GM06990 (cell line): ENCODE data around the gene CSAD.

ENCODE experiments used
- DNase-seq: peaks from one replicate; pipeline ENCODE4 v3.0.0-alpha.2; 2011; ENCODE audit not compliant: insufficient read length; ENCODE audit errors: extremely low read depth
- H3K27me3 ChIP-seq: replicated peaks from 2 replicates; pipeline ENCODE4 v1.6.0; 2011; ENCODE audit warnings: low read length; ENCODE audit not compliant: control insufficient read depth, insufficient read depth
- H3K36me3 ChIP-seq: 2 replicates; pipeline ENCODE4 v1.5.1; 2011; ENCODE audit warnings: low read length; ENCODE audit not compliant: control insufficient read depth, insufficient read depth
- H3K4me3 ChIP-seq: replicated peaks from 2 replicates; pipeline ENCODE4 v1.5.1; 2011; ENCODE audit warnings: low read depth, mild to moderate bottlenecking, control low read depth, low read length
- TF ChIP-seq, protein P1 (sequence below): IDR thresholded peaks from 2 replicates; pipeline ENCODE4 v1.5.1; 2011; ENCODE audit warnings: low read length, control low read depth, mild to moderate bottlenecking, inconsistent platforms; ENCODE audit not compliant: insufficient read depth, poor library complexity, severe bottlenecking

Gene CSAD

DNA sequence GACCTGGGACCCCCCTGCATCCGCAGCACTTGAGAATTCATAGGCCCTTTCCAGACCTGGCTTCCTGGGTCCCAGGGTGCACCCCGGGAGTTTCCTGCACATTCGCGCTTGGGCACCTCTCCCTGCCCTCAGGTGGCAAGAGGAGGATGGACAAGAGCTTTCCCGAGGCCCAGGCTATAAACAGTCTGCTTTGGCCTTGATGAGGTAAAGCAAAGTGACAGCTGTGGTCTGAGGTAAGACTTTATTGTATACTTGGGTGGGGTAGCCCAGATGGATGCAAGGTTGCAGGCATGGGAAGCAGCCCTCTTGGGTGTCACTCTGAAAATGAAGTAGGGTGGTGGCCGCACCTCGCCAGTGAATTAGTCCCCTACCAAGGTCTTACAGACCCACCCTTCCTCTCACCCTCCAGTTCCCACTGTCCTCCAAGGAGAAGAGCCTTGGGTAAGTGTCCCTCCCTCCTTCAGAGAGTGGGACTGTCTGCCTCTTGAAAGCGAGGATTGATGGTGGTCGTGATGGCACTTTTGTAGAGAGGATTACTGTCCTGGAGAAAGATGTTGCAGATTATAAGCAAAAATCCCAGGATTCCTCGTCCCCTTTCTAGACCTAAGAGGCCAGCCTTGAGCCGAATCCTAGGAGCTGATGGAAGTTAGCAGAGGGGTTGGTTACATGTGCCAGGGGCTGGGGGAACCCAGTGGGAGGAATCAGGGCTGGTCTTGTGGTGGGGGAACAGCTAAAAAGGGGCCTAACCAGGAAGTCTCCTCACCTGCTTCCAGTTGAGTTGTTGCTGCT is 10.6 kb upstream of the CSAD start:
- TF ChIP-seq, protein P1, sequence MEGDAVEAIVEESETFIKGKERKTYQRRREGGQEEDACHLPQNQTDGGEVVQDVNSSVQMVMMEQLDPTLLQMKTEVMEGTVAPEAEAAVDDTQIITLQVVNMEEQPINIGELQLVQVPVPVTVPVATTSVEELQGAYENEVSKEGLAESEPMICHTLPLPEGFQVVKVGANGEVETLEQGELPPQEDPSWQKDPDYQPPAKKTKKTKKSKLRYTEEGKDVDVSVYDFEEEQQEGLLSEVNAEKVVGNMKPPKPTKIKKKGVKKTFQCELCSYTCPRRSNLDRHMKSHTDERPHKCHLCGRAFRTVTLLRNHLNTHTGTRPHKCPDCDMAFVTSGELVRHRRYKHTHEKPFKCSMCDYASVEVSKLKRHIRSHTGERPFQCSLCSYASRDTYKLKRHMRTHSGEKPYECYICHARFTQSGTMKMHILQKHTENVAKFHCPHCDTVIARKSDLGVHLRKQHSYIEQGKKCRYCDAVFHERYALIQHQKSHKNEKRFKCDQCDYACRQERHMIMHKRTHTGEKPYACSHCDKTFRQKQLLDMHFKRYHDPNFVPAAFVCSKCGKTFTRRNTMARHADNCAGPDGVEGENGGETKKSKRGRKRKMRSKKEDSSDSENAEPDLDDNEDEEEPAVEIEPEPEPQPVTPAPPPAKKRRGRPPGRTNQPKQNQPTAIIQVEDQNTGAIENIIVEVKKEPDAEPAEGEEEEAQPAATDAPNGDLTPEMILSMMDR, result no peak
- Histone ChIP-seq H3K27me3 (no peaks in the 10 kb centered on the region), H3K4me3 (no peak overlapping the region), H3K36me3 (peaks cover 57% of the 10 kb centered on the region)
- no peak for DNase-seq

DNA sequence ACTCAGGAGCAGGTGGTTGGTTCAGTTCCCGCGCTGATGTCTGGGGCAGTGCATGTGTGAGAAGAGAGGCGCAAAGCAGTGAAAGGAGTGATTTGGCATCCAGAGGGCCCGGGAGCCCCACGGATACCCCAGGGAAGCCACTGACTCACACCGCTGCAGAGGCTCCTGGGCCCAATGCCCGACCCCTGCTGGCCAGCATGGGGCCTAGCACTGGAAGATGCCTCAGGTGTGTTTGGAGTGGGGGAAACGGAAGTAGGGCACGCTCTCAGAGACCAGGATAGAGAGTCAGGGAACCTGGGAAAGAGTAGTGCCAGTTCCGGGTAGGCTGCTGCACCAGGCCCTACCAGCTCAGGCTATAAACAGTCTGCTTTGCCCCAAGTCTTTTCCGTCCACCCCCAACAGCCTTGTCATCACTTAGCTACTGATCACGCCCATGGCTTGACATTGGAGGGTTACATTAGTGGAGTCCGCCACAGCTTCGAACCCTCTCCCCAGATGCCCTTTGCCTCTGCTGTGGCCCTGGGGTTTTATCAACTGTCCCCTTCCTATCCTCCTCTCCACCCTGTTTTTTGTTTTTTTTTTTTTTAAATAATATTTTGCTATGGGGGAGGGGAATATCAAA is 9.5 kb upstream of the CSAD start:
- H3K36me3 ChIP-seq, result peaks cover 53% of the 10 kb centered on the region
- H3K4me3 ChIP-seq, result no peak overlapping the region
- DNase-seq, result no peak
- TF ChIP-seq, protein P1, result peak; percentile 84
- no peaks in the 10 kb centered on the region for H3K27me3 ChIP-seq

DNA sequence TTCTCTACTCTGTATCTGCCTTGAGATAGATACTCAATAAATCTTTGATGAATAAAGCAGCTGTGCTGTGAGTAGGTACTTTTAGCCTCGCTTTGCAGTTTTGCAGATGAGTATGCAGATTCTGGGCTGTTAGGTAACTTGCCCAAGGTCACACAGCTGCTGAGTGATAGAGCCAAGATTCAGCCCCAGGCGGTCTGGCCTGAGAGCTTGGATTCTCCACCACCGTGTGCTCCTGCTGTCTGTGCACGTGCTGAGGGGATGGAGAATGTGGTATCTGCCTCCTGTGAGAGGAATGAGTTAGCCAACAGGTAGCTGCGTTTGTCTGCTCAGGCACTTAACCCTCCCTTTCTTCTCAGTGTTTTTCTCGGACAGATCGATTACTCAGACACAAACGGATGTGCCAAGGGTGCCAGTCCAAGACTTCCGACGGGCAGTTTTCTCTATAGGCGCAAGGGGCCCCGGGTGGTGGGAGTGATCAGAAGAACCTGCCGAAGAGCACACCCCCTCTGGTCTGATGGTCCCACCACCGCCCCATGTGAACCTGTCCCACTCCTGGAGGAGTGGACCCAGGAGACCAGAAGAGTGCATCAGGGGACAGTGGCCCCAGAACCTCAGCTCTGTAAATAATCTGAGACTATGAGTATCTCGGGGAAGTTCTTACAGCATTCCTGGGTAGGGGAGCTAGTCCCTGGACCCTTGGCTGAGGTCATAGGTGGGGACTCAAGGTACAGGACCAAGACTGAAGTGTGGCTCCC is 6.6 kb upstream of the CSAD start:
- peaks cover 35% of the 10 kb centered on the region for H3K36me3 ChIP-seq
- no peak overlapping the region for H3K4me3 ChIP-seq
- TF ChIP-seq, protein P1, result no peak
- no peak for DNase-seq
- no peaks in the 10 kb centered on the region for H3K27me3 ChIP-seq

DNA sequence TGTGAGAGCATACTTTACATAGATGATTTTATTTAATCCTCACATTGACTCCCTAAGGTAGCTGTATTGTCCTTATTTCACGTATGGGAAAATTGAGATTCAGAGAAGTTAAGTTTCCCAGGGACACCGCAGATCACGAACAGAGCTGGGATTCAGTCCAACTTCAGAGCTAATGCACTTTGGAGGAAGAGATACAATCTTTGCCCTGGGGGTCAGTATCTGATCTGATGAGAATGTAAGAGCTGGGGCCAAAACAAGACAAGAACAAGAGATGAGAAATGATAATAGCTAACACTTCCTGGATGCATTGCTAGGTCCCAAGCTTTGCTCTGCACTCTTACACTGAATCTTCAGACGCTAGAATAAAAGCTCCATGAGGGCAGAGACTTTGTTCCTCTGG is 6.0 kb upstream of the CSAD start:
- TF ChIP-seq, protein P1, result no peak
- H3K36me3 ChIP-seq, result peaks cover 31% of the 10 kb centered on the region
- DNase-seq, result no peak

DNA sequence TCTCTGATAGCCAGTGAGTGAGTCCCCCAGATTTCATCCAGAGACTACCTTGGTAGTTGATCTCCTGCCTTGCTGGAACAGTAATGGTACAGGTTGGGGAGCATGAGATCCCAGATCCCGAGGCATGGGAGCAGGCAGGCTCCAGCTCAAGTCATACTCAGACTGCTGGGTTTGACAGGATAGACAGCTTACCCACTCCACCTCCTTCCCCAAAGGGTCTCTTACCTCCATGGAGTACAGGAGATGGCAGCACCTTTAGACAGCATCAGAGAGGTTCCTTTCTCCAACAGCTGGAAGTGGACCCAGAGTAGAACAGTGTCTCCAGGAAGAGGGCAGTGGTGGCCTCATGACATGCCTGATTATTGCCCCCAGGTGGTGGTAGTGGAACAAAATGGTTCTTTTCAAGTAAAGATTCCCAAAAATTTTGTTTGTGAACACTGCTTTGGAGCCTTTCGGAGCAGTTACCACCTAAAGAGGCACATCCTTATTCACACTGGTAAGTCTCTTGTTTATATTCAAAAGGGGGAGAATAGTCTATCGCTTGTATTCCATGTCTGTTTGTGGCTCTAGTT is 4.9 kb upstream of the CSAD start:
- TF ChIP-seq, protein P1, result no peak
- Histone ChIP-seq H3K4me3 (no peak overlapping the region), H3K27me3 (no peaks in the 10 kb centered on the region), H3K36me3 (peaks cover 22% of the 10 kb centered on the region)
- DNase-seq, result no peak

More for the DNA sequence above, 6.0 kb upstream of the CSAD start:
- H3K4me3 ChIP-seq, result no peak overlapping the region
- no peaks in the 10 kb centered on the region for H3K27me3 ChIP-seq
